ENCODE measurements around the gene SSUH2. TPM values are rescaled to one million over a fixed set of nuclear protein-coding genes. Genes with fewer than 3 reads are reported as not detected.
A peak's percentile ranks its signal among the peaks of the same experiment; 100 is the strongest.

The SSUH2 gene
- total RNA-seq, 1 donor, result not detected

DNA sequence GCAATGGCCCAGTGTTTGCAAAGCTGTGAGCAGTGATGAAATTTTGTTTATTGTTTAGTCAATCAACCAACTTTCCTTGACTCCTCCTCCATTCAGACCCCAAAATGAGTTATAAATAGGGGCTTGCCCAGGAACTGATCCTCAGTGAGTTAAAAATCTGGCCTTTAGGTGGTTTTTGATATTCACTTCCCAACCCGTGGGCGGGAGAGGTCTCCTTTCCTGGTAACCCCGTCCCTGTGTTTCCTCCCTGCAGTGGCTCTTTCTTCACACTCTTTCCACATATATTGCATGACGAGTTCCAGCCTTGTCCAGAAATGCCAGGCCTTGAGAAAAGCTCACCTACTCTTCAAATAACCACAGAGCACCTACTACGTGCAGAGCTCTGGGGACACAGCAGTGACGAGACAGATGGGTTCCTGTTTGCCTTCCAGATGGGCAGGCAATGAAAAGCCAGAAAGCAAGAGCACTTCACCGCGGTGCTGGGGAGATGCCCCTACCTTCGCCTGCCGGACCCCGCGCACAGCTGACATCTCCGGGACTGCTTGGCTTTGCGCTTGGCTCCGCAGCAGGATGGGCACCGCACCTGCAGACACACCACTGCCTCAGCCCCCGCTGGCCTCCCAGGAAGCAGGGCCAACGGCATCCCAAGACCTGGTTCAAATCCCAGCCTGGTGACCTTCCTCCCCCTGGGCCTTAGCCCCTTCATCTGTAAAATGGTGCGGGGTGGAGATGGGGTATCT lies 17.2 kb downstream of the SSUH2 start:
- H3K4me3 ChIP-seq (ENCODE audit: low read depth, low read length), result no peak overlapping the region
- TF ChIP-seq CTCF (IDR thresholded peaks at IDR 0.05; ENCODE audit: insufficient read depth, low read length), result no peak
- DNase-seq (ENCODE audit: low read depth), result no peak

GRCh38 chr3:8625991-8626390 lies 18.6 kb downstream of the SSUH2 start:
- no peak for TF ChIP-seq CTCF (IDR thresholded peaks at IDR 0.05; ENCODE audit: insufficient read depth, low read length)
- H3K4me3 ChIP-seq (ENCODE audit: low read depth, low read length), result no peak overlapping the region
- no peak for DNase-seq (ENCODE audit: low read depth)

DNA sequence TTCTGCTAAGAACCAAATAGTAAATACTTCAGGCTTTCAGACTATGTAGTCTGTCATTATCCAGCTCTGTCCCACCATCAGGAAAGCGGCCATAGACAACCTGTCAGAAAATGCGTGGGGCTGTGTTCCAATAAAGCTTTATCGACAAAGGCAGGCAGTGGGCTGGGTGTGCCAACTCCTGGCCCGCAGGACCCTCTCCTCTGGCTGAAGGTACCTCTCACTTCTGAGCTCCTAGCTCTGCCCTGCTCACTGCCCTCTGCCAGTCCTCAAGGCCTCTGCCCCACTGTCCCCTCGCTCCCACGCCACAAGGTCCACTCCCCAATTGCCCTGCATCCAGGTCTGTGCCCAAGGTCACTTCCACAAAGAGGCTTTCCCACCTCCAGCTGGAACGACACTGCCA lies 20.0 kb downstream of the SSUH2 start:
- H3K4me3 ChIP-seq (ENCODE audit: low read depth, low read length), result no peak overlapping the region
- TF ChIP-seq CTCF (IDR thresholded peaks at IDR 0.05; ENCODE audit: insufficient read depth, low read length), result no peak

DNA sequence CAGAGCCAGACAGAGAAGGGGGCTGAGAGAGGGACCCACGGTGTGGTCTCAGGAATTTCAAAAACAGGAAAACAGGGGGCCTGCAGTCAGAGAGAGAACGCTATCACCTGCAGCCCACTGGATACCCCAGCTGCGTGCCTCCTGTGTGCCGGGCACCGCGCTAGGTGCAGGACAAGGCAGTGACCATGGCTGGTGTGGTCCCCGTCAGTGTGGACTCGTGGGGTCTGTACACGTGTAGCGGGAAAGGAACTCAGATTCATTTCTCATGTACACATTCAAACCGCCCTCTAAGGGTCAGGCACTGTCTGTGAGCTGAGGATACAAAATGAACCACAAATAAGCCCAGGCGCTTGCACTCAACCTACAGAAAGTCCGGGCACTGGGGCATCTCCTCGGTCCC lies 20.9 kb downstream of the SSUH2 start:
- DNase-seq (ENCODE audit: low read depth), result no peak
- no peak overlapping the region for H3K4me3 ChIP-seq (ENCODE audit: low read depth, low read length)
- TF ChIP-seq CTCF (IDR thresholded peaks at IDR 0.05; ENCODE audit: insufficient read depth, low read length), result no peak

More for the DNA sequence above, 20.0 kb downstream of the SSUH2 start:
- no peak for DNase-seq (ENCODE audit: low read depth)

DNA sequence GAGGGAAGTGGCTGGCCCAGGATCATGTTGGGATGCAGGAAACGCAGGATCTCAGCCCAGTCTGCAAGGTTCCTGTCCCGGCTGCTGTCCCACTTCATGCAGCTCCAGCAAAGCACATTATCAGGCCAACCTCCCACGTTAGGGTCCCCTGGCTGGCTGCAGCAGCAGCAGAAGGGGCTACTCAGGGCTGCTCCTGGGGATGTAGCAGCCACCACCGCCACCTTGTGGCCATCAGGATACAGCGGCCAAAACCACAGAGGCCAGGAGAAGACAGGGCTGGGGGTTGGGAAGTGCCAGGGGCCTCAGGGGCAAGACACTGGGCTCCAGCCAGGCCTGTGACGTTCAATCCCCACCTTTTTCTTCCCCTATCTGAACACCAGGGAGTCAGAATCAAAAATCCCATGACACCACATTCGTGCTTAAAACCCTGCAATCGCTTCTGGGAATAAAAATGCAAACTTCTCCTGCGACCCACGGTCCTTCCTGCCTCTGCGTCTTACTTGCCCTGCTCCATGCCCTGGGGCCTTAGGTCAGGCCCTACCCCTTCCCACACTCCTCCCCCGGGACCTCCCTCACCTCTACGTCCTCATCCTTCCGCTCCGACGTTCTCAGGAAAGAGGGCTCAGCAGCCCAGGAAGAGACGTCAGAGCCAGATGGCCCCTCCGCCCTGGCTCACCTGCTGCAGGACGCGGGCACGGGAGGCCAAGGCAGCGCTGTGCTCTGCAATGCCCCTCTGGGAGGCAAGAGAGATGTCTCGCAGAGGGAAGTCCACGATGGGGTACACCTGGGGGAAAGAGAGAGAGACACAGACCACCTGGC lies 21.5 kb downstream of the SSUH2 start:
- no peak overlapping the region for H3K4me3 ChIP-seq (ENCODE audit: low read depth, low read length)
- peak; percentile 95 for TF ChIP-seq CTCF (IDR thresholded peaks at IDR 0.05; ENCODE audit: insufficient read depth, low read length)
- peak; percentile 66 for DNase-seq (ENCODE audit: low read depth)

DNA sequence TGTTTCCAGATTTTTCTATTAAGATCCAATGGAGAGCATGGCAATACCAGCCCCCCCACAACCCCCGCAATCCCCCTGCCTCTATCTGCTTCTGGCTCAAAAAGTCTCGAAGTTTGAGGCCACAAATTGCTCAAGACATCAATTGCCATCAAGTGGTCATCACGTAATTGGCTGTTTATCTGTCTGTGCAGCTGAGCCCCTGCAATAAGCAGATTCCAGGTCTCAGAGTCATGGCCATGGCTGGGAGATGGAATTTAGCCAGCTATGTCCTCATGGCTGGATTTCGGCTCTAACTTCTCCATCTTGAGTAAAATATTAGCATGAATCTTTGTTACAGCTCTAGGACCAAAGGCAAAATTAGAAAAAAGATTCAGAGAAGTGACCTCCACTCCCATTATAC lies 22.7 kb downstream of the SSUH2 start:
- TF ChIP-seq CTCF (IDR thresholded peaks at IDR 0.05; ENCODE audit: insufficient read depth, low read length), result no peak
- DNase-seq (ENCODE audit: low read depth), result peak; percentile 90
- H3K4me3 ChIP-seq (ENCODE audit: low read depth, low read length), result no peak overlapping the region
